Endothelial cell of umbilical vein (primary cell): ENCODE measurements around the gene FAM83D.

ENCODE experiments used
- CTCF ChIP-seq, 2 donors: IDR thresholded peaks; 1 replicate in 1 of 2; 2 replicates in 1 of 2; pipeline ENCODE4 v1.5.1; 2011; ENCODE audit warnings: low read length in 2 of 2, mild to moderate bottlenecking in 2 of 2, moderate library complexity in 2 of 2, control low read depth in 1 of 2, inconsistent platforms in 1 of 2, low read depth in 1 of 2; ENCODE audit not compliant: insufficient read depth in 1 of 2; ENCODE audit errors: extremely low read depth in 1 of 2
- MAX ChIP-seq: IDR thresholded peaks from 2 replicates; pipeline ENCODE4 v1.6.1; 2011; ENCODE audit not compliant: insufficient read depth, insufficient read length
- POLR2AphosphoS5 ChIP-seq: IDR thresholded peaks from 2 replicates; pipeline ENCODE4 v1.6.1; 2012; ENCODE audit warnings: low read depth, mild to moderate bottlenecking, control low read depth, low read length, moderate library complexity; ENCODE audit not compliant: insufficient read depth

- TF ChIP-seq CTCF (IDR thresholded peaks at IDR 0.05; ENCODE audit: extremely low read depth in 1 of 2, insufficient read depth in 1 of 2, low read depth in 1 of 2, low read length in 2 of 2) (no peak), POLR2AphosphoS5 (no peak), MAX (no peak)
Observed at GRCh38 chr20:38896009-38896594, 30.1 kb upstream of the FAM83D start.
